Osteoblast (primary cell): Measurements from ENCODE around the gene TMEM132C. TPM values are rescaled to one million over a fixed set of nuclear protein-coding genes. Genes with fewer than 3 reads are reported as not detected.

Experiments
- DNase-seq: peaks from one replicate; pipeline ENCODE4 v3.0.0; 2011; ENCODE audit warnings: low spot score, mixed read lengths; ENCODE audit not compliant: insufficient read length; ENCODE audit errors: missing footprints
- H2AFZ ChIP-seq: 2 replicates; pipeline ENCODE4 v1.6.0; 2011; ENCODE audit warnings: mild to moderate bottlenecking, low read length
- H3K27ac ChIP-seq: 2 replicates; pipeline ENCODE4 v1.5.1; 2011; ENCODE audit warnings: mild to moderate bottlenecking, low read depth, low read length, moderate library complexity
- H3K27me3 ChIP-seq: 2 replicates; pipeline ENCODE4 v1.6.0; 2012; ENCODE audit warnings: mild to moderate bottlenecking, control low read depth, inconsistent platforms, low read length, moderate library complexity; ENCODE audit not compliant: insufficient read depth
- H3K36me3 ChIP-seq: 2 replicates; pipeline ENCODE4 v1.5.1; 2011; ENCODE audit warnings: mild to moderate bottlenecking, low read length, control low read depth, moderate library complexity; ENCODE audit not compliant: insufficient read depth
- H3K4me1 ChIP-seq: 2 replicates; pipeline ENCODE4 v1.5.1; 2011; ENCODE audit warnings: mild to moderate bottlenecking, low read length, control low read depth, moderate library complexity; ENCODE audit not compliant: insufficient read depth
- H3K4me2 ChIP-seq: 2 replicates; pipeline ENCODE4 v1.6.0; 2011; ENCODE audit warnings: mild to moderate bottlenecking, low read length; ENCODE audit not compliant: insufficient read depth
- H3K4me3 ChIP-seq: fragments of 200-600 bp; sonication (generic); 3 replicates; pipeline ENCODE4 v1.5.1; 2012; ENCODE audit warnings: mild to moderate bottlenecking, low read length, inconsistent platforms; ENCODE audit not compliant: insufficient read depth
- H3K79me2 ChIP-seq: 2 replicates; pipeline ENCODE4 v1.6.0; 2012; ENCODE audit warnings: mild to moderate bottlenecking, low read length, control low read depth, inconsistent platforms; ENCODE audit not compliant: insufficient read depth
- H3K9me3 ChIP-seq: 2 replicates; pipeline ENCODE4 v1.5.1; 2011; ENCODE audit warnings: low read depth, low read length, control low read depth
- H4K20me1 ChIP-seq: 2 replicates; pipeline ENCODE4 v1.6.0; 2012; ENCODE audit warnings: mild to moderate bottlenecking, low read length, control low read depth; ENCODE audit not compliant: insufficient read depth
- total RNA-seq: library from RNA; depleted of rRNA; stranded (reverse); fragments of >200 nt; gene quantifications from 2 replicates; pipeline ENCODE4 v1.2.3, GENCODE V29; 2012
- TF ChIP-seq, protein P1 (sequence below): IDR thresholded peaks from 2 replicates; pipeline ENCODE4 v1.5.1; 2011; ENCODE audit warnings: mild to moderate bottlenecking, low read depth, low read length, moderate library complexity; ENCODE audit errors: extremely low read depth

TMEM132C gene
- total RNA-seq, 1 donor: not detected

DNA sequence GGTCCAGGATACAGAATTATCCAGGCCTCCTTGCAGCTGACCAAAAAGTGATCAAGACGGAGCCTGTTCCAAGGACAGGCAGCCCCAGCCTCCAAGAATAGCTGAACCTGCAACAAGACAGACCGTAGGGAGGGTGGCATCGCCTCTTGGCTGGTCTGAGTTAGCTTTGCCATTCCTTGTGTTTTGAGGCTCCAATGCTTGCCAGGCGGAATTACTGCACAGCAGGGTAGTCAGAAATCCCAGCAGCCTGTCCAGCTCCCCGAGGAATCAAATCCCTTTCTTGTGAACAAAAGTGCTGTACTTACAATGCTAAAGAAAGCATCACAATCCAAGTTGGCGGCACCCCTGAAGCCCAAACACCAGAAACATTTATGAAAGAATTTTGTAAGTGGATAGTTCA lies 246.9 kb downstream of the TMEM132C start:
- no peaks in the 10 kb centered on the region for H3K36me3 ChIP-seq
- no peaks in the 10 kb centered on the region for H4K20me1 ChIP-seq
- no peaks in the 10 kb centered on the region for H3K4me1 ChIP-seq
- H3K27me3 ChIP-seq: no peaks in the 10 kb centered on the region
- H3K4me2 ChIP-seq: no peak overlapping the region
- no peak overlapping the region for H3K4me3 ChIP-seq
- no peaks in the 10 kb centered on the region for H3K79me2 ChIP-seq
- peaks cover 2% of the 10 kb centered on the region for H3K9me3 ChIP-seq
- no peak overlapping the region for H3K27ac ChIP-seq
- DNase-seq: no peak
- no peak overlapping the region for H2AFZ ChIP-seq
- TF ChIP-seq, protein P1, sequence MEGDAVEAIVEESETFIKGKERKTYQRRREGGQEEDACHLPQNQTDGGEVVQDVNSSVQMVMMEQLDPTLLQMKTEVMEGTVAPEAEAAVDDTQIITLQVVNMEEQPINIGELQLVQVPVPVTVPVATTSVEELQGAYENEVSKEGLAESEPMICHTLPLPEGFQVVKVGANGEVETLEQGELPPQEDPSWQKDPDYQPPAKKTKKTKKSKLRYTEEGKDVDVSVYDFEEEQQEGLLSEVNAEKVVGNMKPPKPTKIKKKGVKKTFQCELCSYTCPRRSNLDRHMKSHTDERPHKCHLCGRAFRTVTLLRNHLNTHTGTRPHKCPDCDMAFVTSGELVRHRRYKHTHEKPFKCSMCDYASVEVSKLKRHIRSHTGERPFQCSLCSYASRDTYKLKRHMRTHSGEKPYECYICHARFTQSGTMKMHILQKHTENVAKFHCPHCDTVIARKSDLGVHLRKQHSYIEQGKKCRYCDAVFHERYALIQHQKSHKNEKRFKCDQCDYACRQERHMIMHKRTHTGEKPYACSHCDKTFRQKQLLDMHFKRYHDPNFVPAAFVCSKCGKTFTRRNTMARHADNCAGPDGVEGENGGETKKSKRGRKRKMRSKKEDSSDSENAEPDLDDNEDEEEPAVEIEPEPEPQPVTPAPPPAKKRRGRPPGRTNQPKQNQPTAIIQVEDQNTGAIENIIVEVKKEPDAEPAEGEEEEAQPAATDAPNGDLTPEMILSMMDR: no peak

DNA sequence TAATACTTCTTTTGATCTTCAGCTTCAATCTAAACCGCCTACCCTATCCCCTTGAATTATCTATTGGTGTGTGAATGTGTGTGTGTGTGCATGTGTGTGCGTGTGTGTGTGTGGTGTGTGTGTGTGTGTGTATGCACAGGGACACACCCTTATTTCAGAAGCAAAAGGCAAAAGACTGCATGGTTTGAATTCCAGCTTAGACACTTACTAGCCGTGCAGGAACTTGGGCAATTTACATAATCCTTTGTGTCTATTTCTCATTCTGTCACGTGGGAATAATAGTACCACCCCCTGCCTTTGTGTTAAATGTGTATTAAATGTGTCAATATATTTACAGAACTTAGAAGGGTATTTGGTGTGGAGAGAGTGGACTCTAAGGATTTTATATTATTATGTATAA lies 251.7 kb downstream of the TMEM132C start:
- H3K27ac ChIP-seq: no peak overlapping the region
- no peak overlapping the region for H3K4me2 ChIP-seq
- TF ChIP-seq, protein P1: no peak
- peaks cover 3% of the 10 kb centered on the region for H3K9me3 ChIP-seq
- H3K27me3 ChIP-seq: no peaks in the 10 kb centered on the region
- DNase-seq: no peak
- H3K4me1 ChIP-seq: no peaks in the 10 kb centered on the region
- H4K20me1 ChIP-seq: no peaks in the 10 kb centered on the region
- no peak overlapping the region for H2AFZ ChIP-seq
- H3K36me3 ChIP-seq: no peaks in the 10 kb centered on the region
- no peaks in the 10 kb centered on the region for H3K79me2 ChIP-seq
- H3K4me3 ChIP-seq: no peak overlapping the region

DNA sequence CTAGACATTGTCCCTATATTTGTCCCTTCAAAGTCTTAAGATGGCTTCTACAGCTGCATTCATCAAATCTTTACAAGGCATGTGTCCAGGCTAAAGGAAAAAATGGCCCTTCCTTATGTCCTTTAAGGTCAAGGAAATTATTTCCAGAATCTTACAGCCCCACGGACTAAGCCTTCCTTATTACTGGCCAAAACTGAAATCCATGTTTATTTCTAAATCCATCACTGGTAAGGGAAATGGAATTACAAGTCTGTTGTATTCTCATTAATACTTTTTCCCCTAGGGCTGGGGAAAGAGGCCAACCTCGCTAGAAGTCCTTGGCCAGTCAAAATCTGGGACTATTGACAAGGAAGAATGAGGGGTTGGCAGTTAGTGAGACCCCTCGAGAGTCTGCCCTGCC lies 252.5 kb downstream of the TMEM132C start:
- Histone ChIP-seq H3K9me3 (peaks cover 3% of the 10 kb centered on the region), H3K4me1 (no peaks in the 10 kb centered on the region), H3K36me3 (no peaks in the 10 kb centered on the region), H4K20me1 (no peaks in the 10 kb centered on the region), H3K4me2 (no peak overlapping the region), H3K4me3 (no peak overlapping the region), H3K27me3 (no peaks in the 10 kb centered on the region), H3K79me2 (no peaks in the 10 kb centered on the region), H2AFZ (no peak overlapping the region), H3K27ac (no peak overlapping the region)
- DNase-seq: no peak
- TF ChIP-seq, protein P1: no peak

DNA sequence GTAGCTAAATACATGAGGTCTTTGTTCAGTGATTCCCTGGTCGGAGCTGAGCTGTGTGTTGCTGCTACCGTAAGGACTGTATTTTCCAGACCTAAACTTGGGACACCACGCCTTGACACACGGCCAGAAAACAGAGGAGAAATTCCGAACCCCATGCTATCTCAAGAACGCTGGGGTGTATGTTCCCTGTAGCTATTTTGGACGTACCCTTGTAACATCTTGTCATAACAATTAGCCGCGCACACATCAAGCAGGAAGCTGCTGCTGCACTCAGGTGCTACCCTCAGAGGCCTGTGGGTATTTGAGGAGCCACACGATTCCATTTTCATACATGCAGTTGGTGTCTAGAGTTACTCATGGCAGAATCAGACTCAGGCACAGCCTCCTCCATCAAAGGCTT lies 255.0 kb downstream of the TMEM132C start:
- TF ChIP-seq, protein P1: no peak
- Histone ChIP-seq H4K20me1 (no peaks in the 10 kb centered on the region), H3K9me3 (peaks cover 3% of the 10 kb centered on the region), H3K36me3 (no peaks in the 10 kb centered on the region), H3K27ac (no peak overlapping the region), H3K4me1 (no peaks in the 10 kb centered on the region), H3K27me3 (no peaks in the 10 kb centered on the region), H2AFZ (no peak overlapping the region), H3K4me3 (no peak overlapping the region), H3K4me2 (no peak overlapping the region), H3K79me2 (no peaks in the 10 kb centered on the region)
- no peak for DNase-seq
